Activated CD4-positive, alpha-beta T cell treated with anti-CD3 and anti-CD28 coated beads, Interleukin-2, Interleukin-4, amounts not matched to agents 100 ng/mL and 50 ng/mL, durations not matched to agents 16 hours and 8 hours (primary cell): Measurements from ENCODE around the gene FHIT.
"Not testable (repeated sequence)": the region's sequence is repeated elsewhere in the genome, so short reads cannot be mapped to it uniquely, and the experiment has no call there.

Experiments used
- DNase-seq: peaks from one replicate; pipeline ENCODE4 v3.0.0-alpha.2; 2020; ENCODE audit warnings: low spot score

Gene FHIT

DNA sequence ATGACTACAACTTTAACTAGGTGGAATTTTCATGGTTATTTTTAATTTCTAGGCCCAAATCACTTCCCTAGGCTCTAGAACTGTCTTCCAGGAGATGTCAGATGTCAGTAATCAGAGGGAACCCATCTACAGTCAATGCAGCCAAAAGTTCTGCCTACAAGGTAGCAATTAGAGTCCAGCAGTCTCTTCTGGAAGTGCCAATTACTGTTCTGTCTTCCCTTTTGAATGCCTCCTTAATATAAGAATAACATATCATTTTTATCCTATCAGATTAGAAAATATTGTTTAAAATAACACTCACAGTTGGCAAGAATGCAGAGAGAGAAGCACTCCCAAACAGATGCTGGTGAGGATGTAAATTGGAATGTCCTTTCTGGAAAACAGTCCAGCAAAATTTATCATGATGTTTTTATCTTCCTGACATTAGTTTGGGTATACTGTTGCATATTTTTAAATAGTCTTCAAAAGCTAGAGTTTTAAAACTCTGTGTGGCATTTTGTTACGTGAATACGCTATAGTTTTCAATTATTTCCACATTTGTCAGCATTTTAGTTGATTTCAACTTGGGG, 543.7 kb downstream of the FHIT start:
- no peak for DNase-seq

DNA sequence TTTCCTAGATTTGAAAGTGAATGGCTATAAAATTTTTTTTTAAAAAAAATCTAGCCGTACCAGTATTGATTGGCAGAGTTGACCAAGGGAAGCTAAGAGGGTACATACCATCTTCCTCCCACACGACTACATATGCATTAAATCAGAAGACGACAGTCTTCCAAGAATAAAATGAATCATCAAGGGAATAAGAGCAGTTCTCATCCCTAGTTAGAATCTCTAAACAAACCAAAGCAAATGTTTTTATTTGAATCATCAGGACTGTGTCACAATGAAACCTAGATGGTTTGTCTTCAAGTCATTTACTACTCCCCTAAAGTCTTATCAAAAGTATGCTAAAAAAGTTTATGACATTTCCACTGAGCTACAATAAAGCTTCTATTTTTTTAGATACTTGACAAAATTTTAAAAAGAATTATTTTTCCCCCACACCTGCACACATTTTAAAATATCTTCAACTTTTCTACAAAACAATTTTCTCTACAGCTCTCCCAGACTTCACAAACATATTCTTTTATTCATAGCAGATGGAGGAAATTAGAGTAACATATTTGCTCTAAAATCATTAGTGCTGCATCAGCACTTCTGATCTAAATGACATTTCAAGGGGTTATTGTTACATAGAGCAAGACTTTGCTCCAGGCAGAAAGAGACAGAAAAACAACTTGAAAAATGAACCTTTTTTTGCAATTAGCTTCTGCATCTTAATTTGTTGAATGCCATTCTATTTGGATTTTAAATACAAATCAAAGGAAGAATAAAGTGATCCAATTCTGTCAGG, 547.1 kb downstream of the FHIT start:
- no peak for DNase-seq

DNA sequence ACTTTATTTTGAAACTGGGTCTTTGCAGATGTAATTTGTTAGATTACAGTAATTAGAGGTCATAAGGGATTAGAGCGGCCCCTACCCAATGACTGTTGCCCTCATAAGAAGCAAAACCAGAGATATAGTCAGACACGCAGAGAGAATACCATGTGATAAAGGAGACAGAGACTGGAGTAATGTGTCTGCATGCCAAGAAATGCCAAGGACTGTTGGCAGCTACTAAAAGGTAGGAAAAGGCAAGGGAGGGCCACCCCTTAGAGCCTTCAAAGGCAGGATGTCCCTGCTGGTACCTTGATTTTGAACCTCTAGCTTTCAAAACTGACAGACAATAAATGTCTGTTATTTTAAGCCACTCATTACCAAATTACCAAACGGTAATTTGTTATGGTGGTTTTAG, 548.2 kb downstream of the FHIT start:
- DNase-seq, result no peak

DNA sequence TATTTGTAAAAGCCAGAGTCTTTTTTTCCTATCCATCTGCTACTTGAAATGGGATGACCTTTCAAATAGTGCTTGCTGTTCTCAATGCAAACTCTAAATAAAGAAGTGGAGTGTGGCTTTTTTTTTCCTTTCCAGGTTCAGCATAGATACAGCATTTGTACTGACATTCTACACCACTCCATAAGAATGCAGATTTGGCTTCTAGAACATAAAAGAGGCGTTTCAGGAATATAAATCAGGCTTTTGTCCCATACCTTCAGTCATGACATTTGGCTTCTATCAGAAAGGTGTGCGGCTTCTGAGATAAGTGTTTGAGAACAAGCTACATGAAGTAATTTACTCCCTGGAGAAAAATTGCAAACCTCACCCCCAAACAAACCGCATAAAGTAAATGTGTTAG, 553.1 kb downstream of the FHIT start:
- no peak for DNase-seq

DNA sequence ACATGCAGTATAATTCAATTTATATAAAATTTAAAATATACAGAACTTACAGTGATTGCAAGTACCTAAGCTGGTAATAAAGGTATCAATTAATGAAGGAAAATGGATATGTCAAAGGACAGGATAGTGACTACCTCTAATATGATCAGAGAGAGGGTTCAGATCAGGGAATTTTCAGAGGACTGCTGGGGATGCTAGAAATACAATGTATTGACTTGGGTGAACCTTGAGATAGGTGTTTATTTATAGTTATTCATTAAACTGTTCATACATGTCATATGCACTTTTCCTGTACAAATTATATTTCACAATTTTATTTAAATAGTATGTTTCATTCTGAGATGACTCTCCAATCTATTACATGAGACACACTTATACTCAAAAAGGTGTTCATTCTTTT, 554.1 kb downstream of the FHIT start:
- DNase-seq, result no peak

DNA sequence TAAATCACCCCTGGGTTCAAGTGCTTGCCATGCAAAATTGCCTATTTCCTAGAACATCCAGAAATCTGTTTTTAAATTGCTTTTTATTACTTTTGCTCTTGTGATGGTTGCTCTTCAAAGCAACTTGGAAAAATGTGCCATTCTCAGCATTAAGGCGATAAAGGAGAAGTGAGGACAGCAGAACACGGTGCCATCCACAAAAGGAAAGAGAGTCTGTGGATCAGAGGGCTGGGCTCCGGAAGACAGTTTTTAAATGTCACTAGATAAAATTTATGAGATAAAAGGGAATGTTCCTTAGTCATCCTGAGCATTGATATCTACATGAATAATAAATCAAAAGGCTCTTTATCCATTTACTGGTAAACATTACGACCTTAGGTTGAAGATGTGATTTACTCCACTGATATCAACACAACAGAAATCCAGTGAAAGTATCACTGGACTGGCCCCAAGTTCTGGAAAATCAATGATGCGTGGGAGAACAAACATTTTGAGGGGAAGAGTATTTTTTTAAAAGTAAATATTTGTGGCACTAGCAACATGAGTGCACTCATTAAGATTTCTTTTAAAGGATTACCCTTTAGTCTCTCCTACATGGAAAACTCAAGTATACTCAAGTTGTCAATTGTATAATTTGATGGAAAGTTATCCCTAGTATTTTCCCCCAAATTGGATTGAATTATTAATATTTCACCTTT, 554.7 kb downstream of the FHIT start:
- no peak for DNase-seq

DNA sequence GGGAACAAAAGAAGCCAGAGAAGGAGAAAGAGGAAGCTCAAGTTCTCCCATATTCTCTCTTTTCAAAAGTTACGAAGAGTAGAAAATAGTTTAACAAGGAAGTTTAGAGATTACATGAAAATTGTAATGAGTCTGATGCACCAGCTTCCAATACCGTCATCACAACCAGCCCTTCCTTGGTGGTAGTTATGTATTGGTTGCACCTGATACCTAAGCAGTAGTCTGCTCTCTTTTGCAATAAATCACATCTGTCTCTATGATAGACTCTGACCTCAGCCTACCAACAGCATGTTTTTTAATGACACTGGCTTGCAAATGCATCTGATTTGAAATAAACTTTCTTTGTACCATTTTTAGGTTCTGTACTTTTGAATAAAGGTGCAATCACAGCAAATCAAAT, 575.8 kb downstream of the FHIT start:
- DNase-seq, result no peak

DNA sequence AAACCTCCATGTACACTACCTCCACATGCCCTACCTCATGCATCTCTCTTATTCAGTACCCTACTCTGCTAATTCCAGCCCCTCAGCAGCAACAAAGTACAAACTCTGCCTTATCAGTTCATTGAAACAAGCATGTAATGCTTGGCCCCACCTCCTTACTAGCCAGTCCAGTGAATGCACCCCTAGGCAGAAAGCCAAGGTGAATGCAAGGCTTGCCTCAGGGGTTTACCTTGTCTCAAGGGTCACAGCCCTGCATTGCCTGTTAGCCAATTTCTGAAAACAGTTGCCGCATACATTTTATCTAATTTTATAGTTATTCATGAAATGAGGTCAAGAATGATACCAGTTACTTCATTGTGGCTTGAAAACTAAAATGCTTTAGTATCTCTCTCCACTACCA, 576.4 kb downstream of the FHIT start:
- no peak for DNase-seq

DNA sequence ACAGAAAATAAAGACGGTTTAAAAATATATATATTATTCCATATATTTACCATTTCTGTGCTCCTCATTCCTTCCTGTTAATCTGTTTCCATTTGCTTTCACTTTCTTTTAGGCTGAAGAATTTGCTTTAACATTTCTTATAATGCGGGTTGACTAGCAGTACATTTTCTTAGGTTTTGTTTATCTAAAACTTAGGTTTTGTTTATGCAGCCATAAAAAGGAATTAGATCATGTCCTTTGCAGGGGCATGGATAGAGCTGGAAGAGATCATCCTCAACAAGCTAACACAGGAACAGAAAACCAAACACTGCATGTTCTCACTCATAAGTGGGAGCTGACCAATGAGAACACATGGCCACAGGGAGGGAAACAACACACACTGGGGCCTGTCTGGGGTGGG, 578.1 kb downstream of the FHIT start:
- no peak for DNase-seq

DNA sequence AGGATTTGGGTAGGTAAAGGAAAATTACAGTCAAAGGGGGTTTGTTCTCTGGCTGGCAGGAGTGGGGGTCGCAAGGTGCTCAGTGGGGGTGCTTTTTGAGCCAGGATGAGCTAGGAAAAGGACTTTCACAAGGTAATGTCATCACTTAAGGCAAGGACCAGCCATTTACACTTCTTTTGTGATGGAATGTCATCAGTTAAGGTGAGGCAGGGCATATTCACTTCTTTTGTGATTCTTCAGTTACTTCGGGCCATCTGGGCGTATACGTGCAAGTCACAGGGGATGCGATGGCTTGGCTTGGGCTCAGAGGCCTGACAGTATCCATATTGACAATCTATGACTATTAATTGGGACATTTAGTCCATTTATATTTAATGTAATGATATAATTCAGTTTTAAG, 578.9 kb downstream of the FHIT start:
- DNase-seq, result not testable (repeated sequence)

DNA sequence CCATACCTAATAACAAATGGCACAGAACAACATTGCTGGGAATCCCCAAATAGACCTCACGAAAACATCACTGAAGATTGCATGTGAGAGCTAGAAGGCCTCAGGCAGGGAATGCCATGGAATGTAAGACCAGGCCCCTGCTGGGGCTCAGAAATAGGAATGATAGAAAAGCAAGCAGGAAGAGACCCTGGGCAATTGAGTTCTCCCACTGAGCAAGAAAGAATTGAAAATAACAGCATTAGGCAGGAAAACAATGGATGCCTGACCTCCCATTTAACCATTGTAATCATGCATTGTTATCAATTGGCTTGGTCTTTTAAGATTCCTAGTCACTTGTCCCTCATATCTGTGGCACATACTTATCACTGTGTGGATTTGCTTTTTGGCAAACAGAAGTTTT, 581.6 kb downstream of the FHIT start:
- no peak for DNase-seq

DNA sequence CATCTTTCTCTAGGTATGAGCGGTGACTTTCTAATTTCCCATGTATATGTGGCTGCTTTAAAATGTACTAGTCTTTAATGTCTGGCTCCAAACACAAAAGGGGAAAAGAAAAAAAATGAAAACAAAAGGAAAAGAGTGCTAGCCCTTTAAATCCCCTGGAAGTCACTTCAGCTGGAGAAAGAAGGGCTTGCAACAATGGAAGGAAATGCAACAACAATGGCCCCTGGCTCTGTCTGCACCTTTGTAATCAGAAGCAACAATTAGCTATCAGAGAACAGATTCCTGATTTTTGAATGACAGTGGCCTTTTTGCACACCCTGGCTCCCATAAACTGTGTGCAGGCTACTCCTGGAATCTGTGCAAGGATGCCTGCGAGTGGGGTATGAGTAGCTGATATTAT, 591.2 kb downstream of the FHIT start:
- no peak for DNase-seq

DNA sequence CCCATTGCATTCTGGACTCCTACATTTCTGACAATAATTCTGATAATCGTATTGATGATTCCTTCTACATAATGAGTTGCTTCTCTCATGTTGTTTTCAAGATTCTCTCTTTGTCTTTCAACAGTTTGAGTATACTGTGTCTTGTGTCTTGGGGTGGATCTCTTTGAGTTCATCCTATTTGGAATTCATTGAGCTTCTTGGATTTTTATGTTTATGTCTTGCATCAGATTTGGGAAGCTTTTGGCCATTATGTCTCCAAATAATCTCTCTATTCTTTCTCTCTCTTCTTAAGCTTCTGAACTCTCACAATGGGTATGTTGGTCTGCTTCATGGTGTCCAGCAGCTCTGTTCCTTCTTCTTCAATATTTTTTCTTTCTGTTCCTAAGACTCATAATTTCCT, 592.2 kb downstream of the FHIT start:
- no peak for DNase-seq

DNA sequence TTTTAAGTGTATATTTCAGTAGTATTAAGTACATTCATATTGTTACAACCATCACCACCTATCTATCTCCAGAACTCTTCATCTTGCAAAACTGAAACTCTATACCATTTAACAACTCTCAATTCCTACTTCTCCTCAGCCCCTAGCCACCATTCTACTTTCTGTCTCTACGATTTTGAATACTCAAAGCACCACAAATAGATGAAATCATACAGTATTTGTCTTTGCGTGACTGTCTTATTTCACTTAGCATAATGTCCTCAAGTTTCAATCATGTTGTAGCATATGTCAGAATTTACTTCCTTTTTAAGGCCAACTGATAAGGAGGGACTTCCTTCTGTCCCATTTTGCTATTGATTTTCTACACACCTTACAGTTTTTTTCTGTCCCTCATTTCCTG, 593.3 kb downstream of the FHIT start:
- DNase-seq, result no peak

DNA sequence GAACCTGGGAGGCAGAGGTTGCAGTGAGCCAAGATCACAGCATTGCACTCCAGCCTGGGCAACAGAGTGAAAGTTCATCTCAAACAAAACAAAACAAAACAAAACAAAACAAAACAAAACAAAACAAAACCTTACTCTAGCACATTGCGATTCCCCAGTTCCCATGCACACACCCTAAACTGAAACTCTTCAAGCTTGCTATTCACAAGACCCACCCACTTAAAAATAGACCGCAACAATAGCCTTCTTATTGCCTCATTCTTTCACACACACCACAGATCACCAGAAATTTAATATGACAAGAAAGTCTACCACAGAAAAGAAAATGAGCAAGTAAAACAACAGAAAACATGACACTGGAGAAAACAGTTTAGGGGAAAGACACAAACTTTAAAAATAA, 598.4 kb downstream of the FHIT start:
- no peak for DNase-seq

DNA sequence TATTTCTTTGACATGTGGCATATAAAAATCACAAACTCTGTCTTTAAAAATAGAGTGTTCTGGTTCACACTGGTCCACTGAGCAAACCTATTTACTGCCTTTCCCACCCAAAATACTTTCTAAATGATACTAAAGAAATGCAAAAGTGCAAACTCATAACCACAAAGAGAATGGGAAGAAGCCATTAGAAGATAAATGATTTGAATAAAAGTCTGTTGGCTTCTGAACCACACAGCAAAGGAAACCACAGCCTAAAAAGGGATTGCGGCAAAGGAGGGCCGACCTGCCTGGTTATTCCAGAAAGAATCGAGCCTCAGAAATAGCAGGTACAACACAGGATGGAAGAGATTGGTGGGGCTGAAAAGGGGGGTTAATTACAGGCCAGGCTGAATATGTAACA, 599.5 kb downstream of the FHIT start:
- no peak for DNase-seq

DNA sequence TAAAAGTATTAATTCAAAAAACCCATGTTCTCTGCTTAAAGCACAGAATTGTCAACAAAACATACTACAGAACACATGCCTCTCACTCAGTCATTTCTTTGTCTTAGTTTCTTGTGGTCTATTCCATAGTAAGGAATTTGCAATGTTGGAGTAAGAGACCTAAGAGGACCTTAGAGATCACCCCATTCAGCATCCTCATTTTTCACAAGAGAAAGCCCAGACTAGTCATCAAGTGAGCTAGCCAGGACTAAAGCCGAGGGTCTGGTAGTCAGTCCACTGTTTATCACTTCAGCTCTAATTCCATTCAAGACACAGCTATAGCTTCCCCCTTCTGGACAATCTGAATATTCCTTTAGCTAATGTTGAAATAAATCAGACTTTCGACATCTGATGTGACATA, 601.1 kb downstream of the FHIT start:
- no peak for DNase-seq

DNA sequence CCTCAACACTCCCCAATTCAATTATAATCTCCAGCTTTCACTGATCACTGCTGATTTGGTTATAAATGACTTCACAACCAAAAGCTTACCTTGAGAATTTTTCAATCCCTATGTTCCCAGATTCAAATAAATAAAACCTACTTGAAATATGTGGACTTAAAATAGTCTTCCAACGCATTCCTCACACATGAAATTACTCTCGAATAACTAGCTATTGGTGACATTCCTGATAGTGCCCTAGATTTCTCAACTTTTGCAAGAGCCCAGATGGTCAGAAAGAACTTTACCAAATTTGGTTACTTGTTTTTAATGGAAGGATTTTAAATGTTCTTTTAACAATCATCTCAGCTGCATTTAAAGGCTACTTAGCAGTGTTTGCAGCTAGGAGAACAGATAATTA, 605.5 kb downstream of the FHIT start:
- no peak for DNase-seq

DNA sequence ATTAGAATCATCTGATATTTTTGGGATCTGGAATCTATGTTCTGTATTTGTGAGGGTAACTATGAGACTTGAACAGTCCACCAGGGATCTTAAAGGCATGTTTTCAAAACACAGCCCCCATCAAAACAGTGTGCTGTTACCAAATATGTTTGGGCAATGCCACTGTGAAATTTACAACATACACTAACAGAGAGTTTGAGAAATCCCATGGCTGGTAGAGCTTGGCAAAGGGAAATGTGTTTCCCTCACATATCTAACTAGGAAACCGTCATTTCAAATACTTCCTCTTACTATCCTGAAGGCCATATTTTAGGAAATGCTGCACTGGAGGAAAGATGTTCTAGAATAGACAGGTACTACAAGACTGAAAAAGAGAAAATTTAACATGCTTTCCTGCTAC, 607.4 kb downstream of the FHIT start:
- DNase-seq, result no peak

DNA sequence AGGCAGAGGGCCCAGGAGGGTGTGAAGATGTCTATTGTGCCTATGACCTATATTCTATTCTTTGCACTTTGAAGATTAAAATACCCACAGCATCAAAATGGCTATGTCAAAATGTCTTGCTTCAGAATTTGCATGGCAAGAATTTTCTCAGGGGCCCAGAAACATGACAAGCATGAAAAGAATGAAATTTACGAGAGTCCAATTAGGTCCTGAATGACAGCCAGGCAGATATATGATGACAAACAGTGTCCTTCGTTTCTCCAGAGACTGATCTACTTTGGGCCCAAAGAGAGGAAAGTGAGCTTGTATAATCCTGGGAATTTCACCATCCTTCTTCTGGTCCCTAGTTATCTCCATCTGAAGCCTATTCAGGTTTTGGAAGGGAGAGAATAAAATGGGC, 609.9 kb downstream of the FHIT start:
- DNase-seq, result no peak

DNA sequence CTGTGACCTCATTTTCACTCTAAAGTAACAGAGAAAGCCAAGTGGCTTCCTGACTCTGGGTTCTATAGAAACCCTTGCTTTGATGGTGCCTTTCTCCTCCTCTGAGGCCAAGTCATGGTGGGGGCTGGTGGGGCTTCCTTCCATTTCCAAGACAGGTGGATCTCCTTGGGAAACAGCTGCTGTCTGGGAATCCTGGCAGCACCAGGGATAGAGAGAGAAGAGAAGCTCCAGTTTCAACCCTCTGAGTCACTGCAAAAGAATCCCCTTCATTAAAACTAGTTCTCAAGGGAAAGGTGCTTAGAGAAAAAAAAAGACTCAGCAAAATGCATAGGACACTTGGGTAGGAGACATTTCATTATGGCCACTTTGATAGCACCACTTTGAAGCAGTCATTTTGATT, 614.4 kb downstream of the FHIT start:
- DNase-seq, result no peak

DNA sequence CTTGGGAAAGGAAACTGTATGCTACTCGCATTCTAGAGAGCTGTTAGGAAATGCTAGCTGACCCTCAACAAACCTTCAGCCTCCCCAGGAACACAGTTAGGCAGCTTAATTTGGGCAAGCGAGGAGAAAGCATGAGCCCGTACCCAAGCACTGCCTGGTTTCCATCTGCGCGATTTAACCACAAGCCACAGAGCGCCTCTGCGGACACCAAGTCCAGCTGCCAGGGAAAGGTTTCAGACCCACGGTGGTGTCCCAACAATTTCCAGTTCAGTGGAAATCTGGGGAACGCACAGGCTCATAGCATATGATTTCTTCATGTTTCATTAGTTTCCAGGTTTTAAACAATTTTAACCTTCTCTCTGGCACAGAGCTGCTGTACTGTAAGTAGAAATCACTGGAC, 617.6 kb downstream of the FHIT start:
- no peak for DNase-seq

DNA sequence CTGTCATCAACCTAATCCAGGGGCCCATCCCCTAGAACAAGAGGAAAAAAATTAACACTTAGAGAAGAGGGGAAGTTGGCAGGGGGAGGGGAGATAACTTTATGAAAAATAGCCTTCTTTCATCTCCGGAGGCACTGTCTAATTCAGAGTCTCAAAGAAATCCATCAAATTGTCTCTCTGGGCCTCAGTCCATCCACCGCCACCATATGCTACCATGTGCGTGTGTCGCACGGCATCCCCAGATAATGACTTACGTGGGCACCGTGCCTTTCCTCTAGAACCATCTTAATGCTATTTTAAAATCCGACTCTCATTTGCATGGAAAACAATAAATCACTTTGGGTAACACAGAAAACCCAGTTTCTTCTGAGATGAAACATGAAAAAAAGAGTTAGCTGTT, 619.7 kb downstream of the FHIT start:
- no peak for DNase-seq

DNA sequence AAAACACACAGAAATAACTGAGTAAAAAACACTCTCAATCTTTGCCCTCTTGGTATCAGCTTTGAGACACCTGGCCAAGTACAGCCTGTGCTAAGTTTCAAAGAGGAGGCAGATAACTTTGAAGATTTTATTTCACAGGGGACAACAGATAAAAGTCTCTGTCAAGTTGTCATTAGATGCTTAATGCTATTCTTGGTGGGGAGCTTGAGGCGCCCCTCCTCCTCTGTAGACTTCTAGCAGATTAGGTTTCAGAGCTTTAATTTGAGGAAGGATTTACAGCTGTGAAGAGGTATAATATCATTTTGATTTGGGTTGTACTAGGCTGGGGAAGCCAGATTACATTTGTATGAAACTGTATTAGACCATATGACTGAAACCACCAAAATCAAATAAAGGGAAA, 620.3 kb downstream of the FHIT start:
- DNase-seq, result no peak
